HG03039 (cell line): ENCODE data around the gene ALDH1A3.

Experiments
- ATAC-seq: cut with Tn5 transposase; IDR thresholded peaks from one replicate; pipeline ENCODE4 v1.9.1; 2021; ENCODE audit warnings: mild to moderate bottlenecking, moderate library complexity; ENCODE audit not compliant: unreplicated experiment

The ALDH1A3 gene

GRCh38 chr15:100880897-100881242, 1.2 kb downstream of the ALDH1A3 start:
- no peak for ATAC-seq

- no peak for ATAC-seq
Measured at GRCh38 chr15:100881573-100882336, 2.1 kb downstream of the ALDH1A3 start.

GRCh38 chr15:100885116-100885515, 5.5 kb downstream of the ALDH1A3 start:
- no peak for ATAC-seq

- no peak for ATAC-seq
Measured at GRCh38 chr15:100885811-100886210, 6.2 kb downstream of the ALDH1A3 start.

GRCh38 chr15:100887211-100887913, 7.7 kb downstream of the ALDH1A3 start:
- no peak for ATAC-seq

- no peak for ATAC-seq
Measured at GRCh38 chr15:100889385-100890050, 9.9 kb downstream of the ALDH1A3 start.

GRCh38 chr15:100890051-100890720, 10.6 kb downstream of the ALDH1A3 start:
- ATAC-seq: no peak

- ATAC-seq: no peak
Measured at GRCh38 chr15:100890850-100891249, 11.2 kb downstream of the ALDH1A3 start.

- ATAC-seq: no peak
Measured at GRCh38 chr15:100891307-100892012, 11.8 kb downstream of the ALDH1A3 start.

GRCh38 chr15:100892013-100892355, 12.4 kb downstream of the ALDH1A3 start:
- no peak for ATAC-seq

- ATAC-seq: no peak
Measured at GRCh38 chr15:100893261-100893963, 13.8 kb downstream of the ALDH1A3 start.

GRCh38 chr15:100893964-100894295, 14.3 kb downstream of the ALDH1A3 start:
- ATAC-seq: no peak

- no peak for ATAC-seq
Measured at GRCh38 chr15:100895721-100896120, 16.1 kb downstream of the ALDH1A3 start.

GRCh38 chr15:100897221-100898151, 17.9 kb downstream of the ALDH1A3 start:
- no peak for ATAC-seq

GRCh38 chr15:100898152-100898490, 18.5 kb downstream of the ALDH1A3 start:
- no peak for ATAC-seq

GRCh38 chr15:100898661-100899462, 19.2 kb downstream of the ALDH1A3 start:
- no peak for ATAC-seq

- ATAC-seq: no peak
Measured at GRCh38 chr15:100899601-100900000, 20.0 kb downstream of the ALDH1A3 start.

- ATAC-seq: no peak
Measured at GRCh38 chr15:100900136-100900794, 20.6 kb downstream of the ALDH1A3 start.
